NCI-H748 (cell line): ENCODE results near the gene NUDT1.
A peak's percentile ranks its signal among the peaks of the same experiment; 100 is the strongest.

ENCODE experiments used
- DNase-seq: peaks from one replicate; lab custom pipeline; 2025; ENCODE audit not compliant: unreplicated experiment; lab: John Stamatoyannopoulos, UW

Gene NUDT1

DNA sequence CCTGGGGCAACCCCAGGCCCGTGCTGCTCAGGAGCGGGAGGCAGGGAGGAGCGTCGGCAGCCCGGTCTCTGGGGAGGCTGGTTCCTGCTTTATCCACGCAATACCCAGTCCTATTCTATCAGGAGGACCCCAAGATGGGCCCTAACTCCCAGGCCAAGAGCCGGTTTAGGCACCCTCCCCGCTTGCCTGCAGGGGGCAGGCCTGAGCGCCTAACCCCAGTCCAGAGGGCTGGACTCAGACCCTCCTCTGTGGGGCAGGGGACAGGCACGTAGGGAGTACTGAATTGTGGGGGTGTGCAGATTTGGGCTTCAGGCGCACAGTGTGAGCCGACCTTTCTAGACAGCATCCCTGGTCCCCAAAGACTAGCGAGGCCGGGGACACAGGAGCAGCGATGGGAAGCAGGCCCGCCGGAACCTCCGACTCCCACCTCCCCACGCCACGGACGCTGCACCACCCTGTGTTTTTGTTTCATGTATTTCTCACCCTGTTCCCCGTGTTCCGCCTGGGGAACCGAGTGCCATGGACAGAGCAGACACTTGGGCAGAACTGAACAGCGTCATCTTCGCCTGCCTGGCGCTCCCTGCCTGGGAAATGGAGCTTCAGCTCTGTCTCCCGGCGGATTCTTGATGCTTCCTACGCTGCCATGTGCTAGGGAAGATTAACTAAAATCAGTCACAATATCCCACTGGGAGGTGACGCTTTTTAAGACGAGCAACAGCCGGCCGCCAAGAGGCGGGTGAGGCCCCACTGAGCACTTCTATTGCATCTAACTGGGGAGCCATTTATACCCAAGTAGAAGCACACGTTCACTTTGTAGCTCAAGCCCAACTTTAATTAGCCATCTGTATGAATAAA, 5.3 kb downstream of the NUDT1 start:
- peak; percentile 4 for DNase-seq

DNA sequence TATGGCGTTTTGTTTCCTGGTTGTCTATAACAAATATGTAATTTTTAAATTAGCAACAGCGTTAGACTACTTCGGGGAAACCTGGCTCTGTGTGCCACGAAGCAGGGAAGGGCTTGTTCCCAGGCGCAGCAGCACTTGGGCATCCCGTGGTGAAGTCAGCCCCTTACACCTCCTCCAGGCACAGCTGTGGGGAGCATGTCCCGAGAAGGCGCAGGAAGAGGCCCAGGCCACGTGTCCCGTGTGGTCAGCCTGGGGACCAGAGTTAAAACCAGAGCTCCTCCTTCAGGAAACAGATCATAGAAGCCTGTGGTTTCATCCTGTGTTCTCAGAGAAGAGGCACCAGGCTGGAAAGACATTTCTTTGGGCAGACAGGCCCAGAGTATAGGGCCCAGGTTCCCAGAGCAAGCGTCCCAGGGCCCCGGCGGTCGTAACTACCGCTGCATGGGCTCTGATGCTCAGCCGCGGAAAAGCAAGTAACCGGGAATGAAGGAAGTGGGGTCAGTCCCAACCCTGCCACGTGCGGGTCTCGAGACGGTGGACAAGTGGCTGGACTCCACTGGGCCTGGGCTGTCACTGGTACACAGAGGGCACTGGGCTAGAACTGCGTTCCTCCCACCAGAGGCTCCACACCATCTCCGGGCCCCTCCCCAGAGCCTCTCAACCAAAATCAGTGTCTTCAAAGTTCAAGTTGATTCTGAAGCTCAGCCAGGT, 7.1 kb downstream of the NUDT1 start:
- no peak for DNase-seq

GRCh38 chr7:2249744-2250323, 7.8 kb downstream of the NUDT1 start:
- DNase-seq = no peak

GRCh38 chr7:2251381-2251780, 9.4 kb downstream of the NUDT1 start:
- DNase-seq = no peak

- DNase-seq = no peak
Observed at GRCh38 chr7:2251841-2252771, 10.1 kb downstream of the NUDT1 start.

DNA sequence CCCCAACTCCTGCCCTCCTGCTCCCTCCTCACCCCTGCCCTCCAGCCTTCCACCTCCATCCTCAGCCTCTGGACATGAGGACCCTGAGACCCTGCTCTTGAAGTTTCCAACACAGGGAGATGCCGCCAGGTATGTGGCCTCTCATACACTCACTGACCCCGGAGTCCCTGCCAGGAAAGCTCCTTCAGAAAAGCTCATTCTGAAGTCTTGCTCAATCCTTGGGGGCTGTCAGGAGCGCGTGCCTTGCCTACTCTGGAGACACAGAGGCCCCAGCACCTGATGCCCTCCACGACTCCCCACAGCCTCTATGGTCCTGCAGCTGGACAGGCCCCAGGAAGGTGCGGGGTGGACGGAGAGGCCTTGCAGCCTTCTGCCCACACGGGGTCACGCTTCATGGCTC, 11.0 kb downstream of the NUDT1 start:
- DNase-seq = no peak

GRCh38 chr7:2253525-2254244, 11.7 kb downstream of the NUDT1 start:
- DNase-seq = no peak

- no peak for DNase-seq
Observed at GRCh38 chr7:2254429-2255144, 12.6 kb downstream of the NUDT1 start.

GRCh38 chr7:2255145-2256139, 13.4 kb downstream of the NUDT1 start:
- DNase-seq = no peak

DNA sequence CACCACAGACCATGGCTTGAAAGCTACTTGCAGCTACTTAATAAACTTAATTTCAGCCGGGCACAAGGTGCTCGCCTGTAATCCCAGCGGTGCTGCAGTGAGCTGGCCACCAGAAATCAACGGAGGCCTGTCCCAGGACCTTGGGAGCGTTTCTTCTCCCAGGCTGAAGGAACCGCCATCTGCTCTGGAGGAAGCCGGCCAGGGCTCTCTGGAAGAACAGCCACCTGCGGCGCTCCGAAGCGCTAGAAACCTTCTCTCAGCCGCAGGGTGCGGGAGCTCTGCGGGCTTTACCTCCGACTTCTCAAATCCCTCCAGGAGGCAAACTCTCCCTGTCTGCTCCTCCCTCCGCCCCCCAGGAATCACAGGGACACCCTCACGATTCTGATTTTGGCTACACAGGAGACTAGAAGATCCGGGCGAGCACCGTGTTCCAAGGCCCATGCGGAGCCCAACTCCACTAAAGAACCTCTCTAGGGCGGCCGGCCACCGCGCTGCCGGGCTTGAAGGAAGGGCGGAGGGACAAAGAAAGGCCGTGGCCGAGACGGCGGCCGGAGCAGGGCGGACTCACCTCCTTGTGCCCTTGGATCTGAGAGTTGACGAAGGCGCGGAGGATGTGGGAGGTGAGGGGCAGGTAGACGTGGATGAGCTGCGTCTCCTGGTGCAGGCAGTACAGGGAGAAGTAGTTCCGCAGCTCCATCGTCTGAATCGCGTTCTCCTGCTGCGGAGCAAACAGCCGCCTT, 14.4 kb downstream of the NUDT1 start:
- DNase-seq = no peak

GRCh38 chr7:2257046-2257551, 15.1 kb downstream of the NUDT1 start:
- no peak for DNase-seq

- no peak for DNase-seq
Observed at GRCh38 chr7:2257651-2258050, 15.6 kb downstream of the NUDT1 start.

- no peak for DNase-seq
Observed at GRCh38 chr7:2258661-2259365, 16.8 kb downstream of the NUDT1 start.

DNA sequence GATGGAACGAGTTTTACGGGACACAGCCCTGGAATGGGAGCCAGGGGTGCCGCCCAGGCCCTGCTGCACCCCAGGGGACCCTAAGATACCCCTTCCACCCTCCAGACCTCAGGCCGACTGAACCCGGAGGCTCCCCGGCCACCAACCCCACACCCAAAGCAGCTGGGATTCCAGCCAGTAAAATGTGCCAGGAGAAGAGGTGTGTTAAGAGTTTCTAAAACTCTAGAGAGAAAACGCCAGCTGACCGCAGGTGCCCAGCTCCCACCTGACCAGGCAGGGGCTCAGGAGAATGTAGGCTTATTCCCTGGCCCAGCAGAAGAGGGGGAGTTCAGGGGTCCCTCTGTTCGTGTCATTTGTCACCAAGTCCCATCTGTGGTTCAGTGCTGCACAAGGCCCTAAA, 17.5 kb downstream of the NUDT1 start:
- no peak for DNase-seq

- DNase-seq = peak; percentile 27
Observed at GRCh38 chr7:2260820-2261219, 18.8 kb downstream of the NUDT1 start.

DNA sequence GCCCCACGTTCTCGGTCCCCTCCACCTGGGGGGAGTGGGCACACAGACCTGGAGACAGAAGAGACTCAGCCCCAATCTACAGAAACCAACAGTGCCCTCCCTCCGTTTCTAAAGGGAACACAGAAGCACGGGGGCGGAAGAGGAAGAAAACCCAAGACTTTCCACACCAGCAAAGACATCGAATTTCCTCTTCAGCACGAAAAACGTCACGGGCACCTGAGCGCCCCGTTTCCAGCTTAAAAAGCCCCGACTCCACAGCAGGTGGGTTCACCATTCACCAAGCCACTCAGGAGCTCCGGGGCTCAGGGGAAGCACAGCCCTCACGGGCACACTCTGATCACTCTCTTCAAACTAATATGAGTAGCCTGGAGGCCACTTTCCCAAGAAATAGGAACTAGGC, 19.6 kb downstream of the NUDT1 start:
- no peak for DNase-seq

- no peak for DNase-seq
Observed at GRCh38 chr7:2263176-2263575, 21.1 kb downstream of the NUDT1 start.
